DMS53 treated with DMSO at 0.1 percent for 48 hours (cell line): ENCODE data around the gene CD2AP.
"Not testable (repeated sequence)": the region's sequence is repeated elsewhere in the genome, so short reads cannot be mapped to it uniquely, and the experiment has no call there.

Experiments used
- DNase-seq: peaks from one replicate; lab custom pipeline; 2025; ENCODE audit not compliant: unreplicated experiment; lab: John Stamatoyannopoulos, UW

The CD2AP gene

GRCh38 chr6:47556459-47556858 is 78.9 kb downstream of the CD2AP start:
- not testable (repeated sequence) for DNase-seq

- no peak for DNase-seq
Observed at GRCh38 chr6:47563162-47563561, 85.6 kb downstream of the CD2AP start.

- not testable (repeated sequence) for DNase-seq
Observed at GRCh38 chr6:47566602-47567001, 89.0 kb downstream of the CD2AP start.

GRCh38 chr6:47567586-47567985 is 90.0 kb downstream of the CD2AP start:
- DNase-seq: no peak

- no peak for DNase-seq
Observed at GRCh38 chr6:47571488-47571887, 93.9 kb downstream of the CD2AP start.

- no peak for DNase-seq
Observed at GRCh38 chr6:47573109-47573508, 95.5 kb downstream of the CD2AP start.

- no peak for DNase-seq
Observed at GRCh38 chr6:47574789-47575188, 97.2 kb downstream of the CD2AP start.

- DNase-seq: no peak
Observed at GRCh38 chr6:47579040-47579439, 101.5 kb downstream of the CD2AP start.

- DNase-seq: no peak
Observed at GRCh38 chr6:47581591-47581990, 104.0 kb downstream of the CD2AP start.

GRCh38 chr6:47587493-47587892 is 109.9 kb downstream of the CD2AP start:
- DNase-seq: no peak

- DNase-seq: no peak
Observed at GRCh38 chr6:47592131-47592840, 114.7 kb downstream of the CD2AP start.

- no peak for DNase-seq
Observed at GRCh38 chr6:47593979-47594378, 116.4 kb downstream of the CD2AP start.

GRCh38 chr6:47595785-47596184 is 118.2 kb downstream of the CD2AP start:
- DNase-seq: no peak

- no peak for DNase-seq
Observed at GRCh38 chr6:47598367-47598766, 120.8 kb downstream of the CD2AP start.

GRCh38 chr6:47599512-47599911 is 121.9 kb downstream of the CD2AP start:
- DNase-seq: no peak

GRCh38 chr6:47603227-47603626 is 125.6 kb downstream of the CD2AP start:
- no peak for DNase-seq

- no peak for DNase-seq
Observed at GRCh38 chr6:47603995-47604394, 126.4 kb downstream of the CD2AP start.

- no peak for DNase-seq
Observed at GRCh38 chr6:47621838-47622449, 144.4 kb downstream of the CD2AP start.

- no peak for DNase-seq
Observed at GRCh38 chr6:47626782-47627181, 149.2 kb downstream of the CD2AP start.

GRCh38 chr6:47628448-47629272 is 151.1 kb downstream of the CD2AP start:
- no peak for DNase-seq

- no peak for DNase-seq
Observed at GRCh38 chr6:47629954-47630353, 152.4 kb downstream of the CD2AP start.

- DNase-seq: no peak
Observed at GRCh38 chr6:47630587-47630986, 153.0 kb downstream of the CD2AP start.
